RWPE1 (cell line): ENCODE results near the gene INO80B.

Source experiments
- CTCF ChIA-PET: fragments of 350-600 bp; sonication (Branson Sonifier 250); formaldehyde crosslinking; extraction: SDS; loops from one replicate; lab custom pipeline; 2021; lab: Yijun Ruan, JAX
- POLR2A ChIA-PET: fragments of 400-600 bp; formaldehyde crosslinking; extraction: SDS; loops from one replicate; lab custom pipeline; 2020; ENCODE audit warnings: antibody characterized with exemption; ENCODE audit not compliant: low non-redundant PET; lab: Yijun Ruan, JAX
- DNase-seq: peaks from one replicate; pipeline ENCODE4 v3.0.0; 2012; ENCODE audit warnings: low spot score
- H3K27ac ChIP-seq: fragments of 450-650 bp; 2 replicates; pipeline ENCODE4 v1.5.1; 2017
- TF ChIP-seq, protein P1 (sequence below): fragments of 450-650 bp; conservative IDR thresholded peaks from 2 replicates; pipeline ENCODE4 v1.5.1; 2017; ENCODE audit warnings: low read depth, mild to moderate bottlenecking

Gene INO80B

DNA sequence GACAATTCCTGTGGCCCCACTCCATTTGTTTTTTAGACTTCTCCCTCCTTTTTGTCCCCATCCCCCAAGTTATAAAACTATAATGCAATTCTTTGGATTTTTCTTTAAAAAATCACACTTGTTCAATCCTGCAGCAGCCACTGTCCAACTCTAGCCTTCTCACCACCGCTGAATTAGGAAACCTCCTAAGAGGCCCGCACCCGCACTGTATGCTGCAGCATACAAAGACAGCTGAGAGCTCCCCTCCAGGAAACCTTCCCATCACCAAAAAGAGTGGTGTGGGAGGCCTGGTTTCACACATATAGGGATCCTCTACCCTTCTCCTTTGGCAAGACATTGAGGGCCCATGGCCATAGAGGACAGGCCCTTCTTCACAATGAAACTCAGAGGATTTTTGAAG, 49.7 kb downstream of the INO80B start:
- POLR2A ChIA-PET: interaction anchor here (0.6 kb wide), 1 partner anchor 33 kb away, joined by 6 read pairs; no protein-coding TSS in a partner anchor

DNA sequence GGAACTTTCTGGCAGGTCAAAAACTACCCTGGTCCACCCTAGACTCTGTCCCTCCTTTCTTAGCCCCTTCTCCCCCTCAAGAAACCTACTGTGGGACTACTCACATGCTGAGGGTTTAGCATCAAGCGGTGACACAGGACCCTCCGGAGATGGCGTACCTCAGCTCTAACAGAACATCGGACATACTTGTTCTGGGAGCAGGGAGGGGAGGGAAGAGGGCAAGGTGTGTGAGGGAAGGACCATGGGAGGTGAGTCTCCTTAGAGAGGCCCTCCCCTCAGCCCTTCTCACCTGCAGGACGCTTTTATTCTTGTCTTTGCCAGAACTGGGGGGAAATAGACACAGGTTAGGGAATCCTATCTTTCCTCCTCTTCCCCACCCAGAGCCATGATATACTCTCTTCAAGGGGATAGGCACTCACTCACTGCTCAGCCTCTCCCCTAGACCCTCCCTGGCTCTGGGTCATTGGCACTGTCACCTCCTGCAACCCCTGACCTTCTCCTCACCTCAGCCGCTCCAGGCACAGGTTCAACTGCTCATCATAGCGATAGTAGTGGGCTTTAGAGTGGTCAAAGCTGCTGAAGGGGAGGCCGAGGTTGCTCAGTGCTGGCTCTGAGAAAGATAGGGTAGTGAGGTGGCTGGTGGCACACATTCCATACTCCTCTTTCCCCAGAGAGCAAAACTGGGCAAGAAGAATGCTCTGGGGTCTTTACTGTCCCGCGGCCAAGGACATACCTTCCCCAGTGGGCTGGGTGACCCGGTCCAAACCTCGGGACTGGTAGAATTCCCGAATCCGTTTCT, 50.8 kb downstream of the INO80B start:
- no peak for DNase-seq
- POLR2A ChIA-PET: no interaction called here
- TF ChIP-seq, protein P1, sequence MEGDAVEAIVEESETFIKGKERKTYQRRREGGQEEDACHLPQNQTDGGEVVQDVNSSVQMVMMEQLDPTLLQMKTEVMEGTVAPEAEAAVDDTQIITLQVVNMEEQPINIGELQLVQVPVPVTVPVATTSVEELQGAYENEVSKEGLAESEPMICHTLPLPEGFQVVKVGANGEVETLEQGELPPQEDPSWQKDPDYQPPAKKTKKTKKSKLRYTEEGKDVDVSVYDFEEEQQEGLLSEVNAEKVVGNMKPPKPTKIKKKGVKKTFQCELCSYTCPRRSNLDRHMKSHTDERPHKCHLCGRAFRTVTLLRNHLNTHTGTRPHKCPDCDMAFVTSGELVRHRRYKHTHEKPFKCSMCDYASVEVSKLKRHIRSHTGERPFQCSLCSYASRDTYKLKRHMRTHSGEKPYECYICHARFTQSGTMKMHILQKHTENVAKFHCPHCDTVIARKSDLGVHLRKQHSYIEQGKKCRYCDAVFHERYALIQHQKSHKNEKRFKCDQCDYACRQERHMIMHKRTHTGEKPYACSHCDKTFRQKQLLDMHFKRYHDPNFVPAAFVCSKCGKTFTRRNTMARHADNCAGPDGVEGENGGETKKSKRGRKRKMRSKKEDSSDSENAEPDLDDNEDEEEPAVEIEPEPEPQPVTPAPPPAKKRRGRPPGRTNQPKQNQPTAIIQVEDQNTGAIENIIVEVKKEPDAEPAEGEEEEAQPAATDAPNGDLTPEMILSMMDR: no peak
- CTCF ChIA-PET: interaction anchor here (1.3 kb wide), 1 partner anchor 20 kb away, joined by 5 read pairs; the partner anchor contains the start of gene DQX1
- peak overlapping the region; percentile 96 for H3K27ac ChIP-seq

More for the DNA sequence above, 49.7 kb downstream of the INO80B start:
- no peak for DNase-seq
- H3K27ac ChIP-seq: peak overlapping the region; percentile 96
- TF ChIP-seq, protein P1: no peak
- CTCF ChIA-PET: interaction anchor here (1.9 kb wide), 1 partner anchor 22 kb away, joined by 7 read pairs; the partner anchor contains the start of genes CCDC142 and TTC31

DNA sequence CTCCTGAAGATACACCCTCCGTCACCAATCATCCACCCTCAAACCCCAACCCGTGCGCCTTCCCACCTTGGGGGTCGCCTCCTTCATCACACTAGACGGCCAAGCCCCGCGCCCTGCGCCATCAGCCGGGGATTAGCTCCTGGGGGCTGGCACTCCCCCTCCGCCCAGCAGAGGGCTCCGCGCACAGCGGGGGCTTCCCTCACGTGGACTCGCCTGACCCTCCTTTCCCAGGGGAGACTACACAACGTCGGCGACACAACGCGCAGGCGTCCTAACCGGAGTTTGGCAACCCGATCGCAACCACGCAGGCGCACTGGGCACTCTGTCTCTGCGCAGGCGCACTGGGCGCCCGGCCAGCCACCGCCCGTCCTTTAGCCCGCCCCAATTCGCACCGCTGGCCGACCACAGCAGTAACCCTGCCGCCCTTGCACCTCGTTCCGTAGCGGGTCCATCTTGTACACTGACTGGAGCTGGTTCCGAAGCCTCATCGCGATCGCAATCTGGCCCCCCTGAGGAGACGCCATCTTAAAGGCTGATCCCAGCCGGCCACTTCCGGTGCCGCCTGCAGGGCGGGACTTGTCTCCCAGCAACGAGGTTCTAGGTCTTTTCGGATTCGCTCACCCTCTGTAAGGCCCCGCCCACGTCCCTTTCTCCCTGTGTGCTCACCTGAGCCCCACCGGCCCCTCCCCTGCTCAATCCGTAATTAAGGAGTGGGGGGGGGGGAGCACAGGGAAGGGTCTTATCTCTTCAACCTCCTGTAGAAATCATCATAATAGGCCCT, 52.4 kb downstream of the INO80B start, which contains the start of gene PCGF1:
Gene PCGF1 (minus strand): TSS at position 551 of the 781 bp plus-strand sequence. CDS start 27 bp downstream, at position 524.
- peak; percentile 96 for DNase-seq
- ChIA-PET POLR2A (interaction anchor here (1.0 kb wide), 1 partner anchor 9 kb away, joined by 3 read pairs; no protein-coding TSS in a partner anchor), CTCF (interaction anchor here (0.6 to 1.7 kb wide), 10 partner anchors 11 to 248 kb away, joined by 3 to 7 read pairs (median 4); partner anchors contain the start of genes CCDC142, DQX1, MRPL53 and TTC31)
- peak within 1 kb of the TSS; percentile 96 for H3K27ac ChIP-seq
- TF ChIP-seq, protein P1: peak; percentile 55; the same call in 1 of the 2 replicates
